IgD-negative memory B cell (primary cell): ENCODE measurements around the gene NFX1. TPM values are rescaled to one million over a fixed set of nuclear protein-coding genes. Genes with fewer than 3 reads are reported as not detected.
A peak's percentile ranks its signal among the peaks of the same experiment; 100 is the strongest.

ENCODE experiments used
- H3K27ac Mint-ChIP-seq, 3 donors: one replicate each; pipeline ENCODE4 v1.8.0; 2020 to 2022; ENCODE audit warnings: mild to moderate bottlenecking in 3 of 3, mixed read lengths in 3 of 3, moderate library complexity in 1 of 3
- H3K27me3 Mint-ChIP-seq: one replicate; pipeline ENCODE4 v1.8.0; 2021; ENCODE audit warnings: mixed read lengths
- H3K36me3 Mint-ChIP-seq: one replicate; pipeline ENCODE4 v1.8.0; 2020; ENCODE audit warnings: mild to moderate bottlenecking, mixed read lengths
- H3K4me1 Mint-ChIP-seq, 3 donors: one replicate each; pipeline ENCODE4 v1.8.0; 2020 to 2022; ENCODE audit warnings: mixed read lengths in 3 of 3, mild to moderate bottlenecking in 1 of 3
- H3K4me3 Mint-ChIP-seq, 4 donors: one replicate each; pipeline ENCODE4 v1.8.0; 2020 to 2022; ENCODE audit warnings: mild to moderate bottlenecking in 4 of 4, mixed read lengths in 4 of 4, moderate library complexity in 3 of 4
- H3K9me3 Mint-ChIP-seq, 3 donors: one replicate each; pipeline ENCODE4 v1.8.0; 2020 to 2021; ENCODE audit warnings: mixed read lengths in 3 of 3, mild to moderate bottlenecking in 1 of 3
- polyA plus RNA-seq: library from polyadenylated mRNA; unstranded; fragments of 300-500 nt; fragmentation: Illumina TruSeq; gene quantifications from one replicate; pipeline ENCODE4 v1.2.3, GENCODE V29; 2021

Gene NFX1
- polyA plus RNA-seq, 1 donor from 2014 or later: 57.9 TPM

DNA sequence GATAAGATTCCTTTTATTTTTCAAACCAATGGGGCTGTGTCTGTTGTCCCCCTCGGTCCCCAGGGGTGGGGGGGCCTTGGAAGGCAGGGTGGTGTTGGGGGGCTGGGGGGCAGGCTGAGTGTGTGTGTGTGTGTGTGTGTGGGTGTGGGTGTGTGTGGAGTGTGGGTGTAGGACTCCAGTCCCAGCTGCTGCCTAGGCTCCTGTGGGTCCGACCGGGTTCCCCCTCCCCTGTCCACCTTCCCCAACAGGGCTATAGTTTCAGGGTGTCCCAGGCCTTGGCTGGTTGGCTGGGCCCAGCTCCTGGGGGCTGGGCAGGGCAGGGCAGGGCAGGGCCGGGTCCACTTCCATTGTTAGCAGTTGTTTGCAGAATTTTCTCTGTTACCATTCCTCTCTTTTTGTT, 2.1 kb upstream of the NFX1 start:
- Mint-ChIP-seq H3K27ac (peak overlapping the region in 1 of 3 donors; percentile 13), H3K27me3 (no peaks in the 10 kb centered on the region), H3K36me3 (peaks cover 3% of the 10 kb centered on the region), H3K9me3 (no peaks in the 10 kb centered on the region), H3K4me3 (peak overlapping the region in 1 of 4 donors; percentile 44), H3K4me1 (peaks cover 21 to 30% (median 28%) of the 10 kb centered on the region in 3 donors)

GRCh38 chr9:33288828-33289483, 1.4 kb upstream of the NFX1 start:
- Mint-ChIP-seq H3K27ac (peak overlapping the region in 1 of 3 donors; percentile 13), H3K36me3 (peaks cover 3% of the 10 kb centered on the region), H3K4me3 (peak overlapping the region in 2 of 4 donors; percentile 44 to 45), H3K4me1 (peaks cover 27 to 33% (median 31%) of the 10 kb centered on the region in 3 donors), H3K9me3 (no peaks in the 10 kb centered on the region), H3K27me3 (no peaks in the 10 kb centered on the region)

DNA sequence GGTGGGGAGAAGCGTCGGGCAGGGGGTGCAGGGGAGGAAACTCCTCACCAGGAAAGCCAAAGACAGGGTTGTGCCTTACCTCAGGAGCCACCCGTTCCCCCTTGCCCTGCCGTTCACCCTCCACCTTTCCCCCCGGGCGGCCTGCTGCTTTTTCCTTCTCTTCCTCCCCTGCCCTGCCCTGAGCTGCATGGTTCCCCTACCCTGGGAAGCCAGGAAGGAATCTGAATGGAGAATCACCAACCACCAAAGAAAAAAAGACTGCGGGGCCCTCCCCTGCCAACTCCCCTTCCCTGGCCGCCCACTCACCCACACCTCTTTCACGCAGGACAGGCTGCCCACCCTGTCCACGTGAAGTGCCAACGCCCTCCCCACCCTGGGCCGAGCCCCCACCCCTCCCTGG, 820 bp upstream of the NFX1 start:
- H3K4me1 Mint-ChIP-seq: peaks cover 32 to 39% (median 33%) of the 10 kb centered on the region in 3 donors
- no peaks in the 10 kb centered on the region for H3K9me3 Mint-ChIP-seq
- H3K36me3 Mint-ChIP-seq: peaks cover 4% of the 10 kb centered on the region
- peak overlapping the region in 3 of 4 donors; percentile 97 to 98 (median 98) for H3K4me3 Mint-ChIP-seq
- H3K27ac Mint-ChIP-seq: peak overlapping the region in 2 of 3 donors; percentile 97 to 99
- no peaks in the 10 kb centered on the region for H3K27me3 Mint-ChIP-seq

GRCh38 chr9:33289936-33290246, 425 bp upstream of the NFX1 start:
- no peaks in the 10 kb centered on the region for H3K9me3 Mint-ChIP-seq
- peaks cover 8% of the 10 kb centered on the region for H3K36me3 Mint-ChIP-seq
- H3K4me3 Mint-ChIP-seq: peak overlapping the region; percentile 93 to 98 (median 98)
- peaks cover 36 to 43% (median 37%) of the 10 kb centered on the region in 3 donors for H3K4me1 Mint-ChIP-seq
- peak overlapping the region; percentile 97 to 99 (median 97) for H3K27ac Mint-ChIP-seq
- H3K27me3 Mint-ChIP-seq: no peaks in the 10 kb centered on the region

- Mint-ChIP-seq H3K36me3 (peaks cover 9% of the 10 kb centered on the region), H3K27ac (peak overlapping the region; percentile 97 to 99 (median 97)), H3K27me3 (no peaks in the 10 kb centered on the region), H3K4me3 (peak overlapping the region; percentile 93 to 98 (median 98)), H3K4me1 (peaks cover 42 to 50% (median 44%) of the 10 kb centered on the region in 3 donors), H3K9me3 (no peaks in the 10 kb centered on the region)
Measured at GRCh38 chr9:33291031-33291397, 698 bp downstream of the NFX1 start.

DNA sequence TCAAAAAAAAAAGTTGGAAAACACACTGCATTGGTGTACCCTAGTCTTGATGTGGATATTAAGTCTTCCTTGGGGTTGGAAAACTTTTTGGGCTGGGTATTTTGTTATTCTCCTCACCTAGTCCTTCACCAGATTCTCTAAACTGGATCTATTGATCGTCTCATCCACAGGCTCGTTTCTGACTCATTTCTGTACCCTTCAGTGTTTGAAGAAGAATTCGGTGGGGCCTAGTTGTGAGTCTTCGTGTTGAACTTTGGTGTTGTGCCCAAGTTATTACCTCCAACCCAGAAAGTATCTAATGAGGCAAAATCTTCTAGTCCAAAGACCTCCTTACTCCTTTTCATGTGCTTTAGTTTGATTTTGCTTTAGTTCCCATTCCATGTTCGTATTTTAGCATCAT, 1.6 kb downstream of the NFX1 start:
- Mint-ChIP-seq H3K4me3 (peak overlapping the region; percentile 93 to 98 (median 98)), H3K4me1 (peaks cover 49 to 57% (median 49%) of the 10 kb centered on the region in 3 donors), H3K27me3 (no peaks in the 10 kb centered on the region), H3K27ac (peak overlapping the region; percentile 80 to 97 (median 97)), H3K9me3 (no peaks in the 10 kb centered on the region), H3K36me3 (peaks cover 9% of the 10 kb centered on the region)

DNA sequence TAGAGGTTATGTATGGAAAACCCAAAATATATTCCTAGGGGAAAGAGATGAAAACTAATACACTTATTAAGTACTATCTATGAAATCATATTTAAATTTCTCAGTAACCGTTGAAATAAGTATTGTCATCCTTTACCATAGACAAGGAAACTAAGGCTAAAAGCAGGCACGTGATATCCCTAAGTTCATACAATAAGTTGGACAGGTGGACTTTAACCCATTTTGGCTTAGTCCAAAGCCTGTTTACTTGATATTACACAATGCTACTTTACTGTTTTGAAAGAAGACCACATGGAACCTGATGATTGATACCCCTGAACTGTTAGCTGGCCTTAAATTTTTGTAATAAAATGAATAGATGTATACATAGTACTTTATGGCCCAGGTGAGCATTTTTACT, 3.5 kb downstream of the NFX1 start:
- Mint-ChIP-seq H3K9me3 (no peaks in the 10 kb centered on the region), H3K4me3 (peak overlapping the region in 3 of 4 donors; percentile 4 to 93 (median 73)), H3K27ac (peak overlapping the region; percentile 10 to 97 (median 10)), H3K36me3 (peaks cover 9% of the 10 kb centered on the region), H3K4me1 (peaks cover 62 to 69% (median 64%) of the 10 kb centered on the region in 3 donors), H3K27me3 (no peaks in the 10 kb centered on the region)

- Mint-ChIP-seq H3K27ac (peak overlapping the region; percentile 74 to 81 (median 80)), H3K27me3 (no peaks in the 10 kb centered on the region), H3K4me1 (peaks cover 69 to 78% (median 73%) of the 10 kb centered on the region in 3 donors), H3K9me3 (no peaks in the 10 kb centered on the region), H3K36me3 (peaks cover 9% of the 10 kb centered on the region), H3K4me3 (peak overlapping the region; percentile 4 to 80 (median 66))
Measured at GRCh38 chr9:33294670-33295432, 4.5 kb downstream of the NFX1 start.

GRCh38 chr9:33295571-33295970, 5.3 kb downstream of the NFX1 start:
- Mint-ChIP-seq H3K36me3 (peaks cover 12% of the 10 kb centered on the region), H3K27me3 (no peaks in the 10 kb centered on the region), H3K4me3 (peak overlapping the region; percentile 48 to 90 (median 68)), H3K27ac (peak overlapping the region in 2 of 3 donors; percentile 78 to 95), H3K9me3 (no peaks in the 10 kb centered on the region), H3K4me1 (peaks cover 68 to 77% (median 73%) of the 10 kb centered on the region in 3 donors)

DNA sequence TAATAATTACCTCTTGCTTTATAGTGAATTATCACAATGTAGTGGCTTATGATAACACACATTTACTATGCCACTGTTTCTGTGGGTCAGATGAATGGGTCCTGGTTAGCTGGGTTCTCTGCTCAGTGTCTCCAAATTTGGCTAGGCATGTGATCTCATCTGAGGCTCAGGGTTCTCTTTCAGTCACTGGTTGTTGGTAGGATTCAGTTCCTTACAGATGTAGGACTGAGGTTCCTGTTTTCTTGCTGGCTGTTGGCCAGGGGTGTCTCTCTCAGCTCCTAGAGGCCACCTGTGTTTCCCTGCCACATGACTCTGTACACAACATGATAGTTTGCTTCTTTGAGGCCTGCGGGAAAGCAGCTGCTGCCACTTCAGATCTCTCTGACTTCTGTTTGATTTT, 7.1 kb downstream of the NFX1 start:
- H3K9me3 Mint-ChIP-seq: no peaks in the 10 kb centered on the region
- peak overlapping the region; percentile 78 to 95 (median 90) for H3K27ac Mint-ChIP-seq
- no peaks in the 10 kb centered on the region for H3K27me3 Mint-ChIP-seq
- H3K4me3 Mint-ChIP-seq: peak overlapping the region; percentile 65 to 90 (median 77)
- peaks cover 9% of the 10 kb centered on the region for H3K36me3 Mint-ChIP-seq
- peaks cover 59 to 68% (median 67%) of the 10 kb centered on the region in 3 donors for H3K4me1 Mint-ChIP-seq

DNA sequence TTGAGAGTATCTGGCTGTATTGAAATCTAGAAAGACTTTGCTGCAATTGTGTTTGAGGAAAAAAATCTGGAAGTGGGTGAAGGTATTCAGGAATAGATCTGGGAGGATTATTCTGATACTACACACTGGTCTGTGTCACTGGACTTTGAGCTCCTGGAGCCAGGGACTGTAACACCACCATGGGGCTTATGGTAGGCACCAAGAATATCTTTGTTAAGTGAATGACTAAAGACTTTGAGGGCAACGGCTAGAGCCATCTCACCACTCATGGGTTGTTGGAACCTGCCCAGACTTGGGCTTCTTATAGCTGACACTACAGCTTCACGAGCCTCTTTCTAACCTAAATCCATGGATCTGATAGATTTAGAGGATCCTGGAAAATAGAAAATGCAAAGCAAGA, 10.2 kb downstream of the NFX1 start:
- no peaks in the 10 kb centered on the region for H3K27me3 Mint-ChIP-seq
- peaks cover 39 to 46% (median 42%) of the 10 kb centered on the region in 3 donors for H3K4me1 Mint-ChIP-seq
- H3K27ac Mint-ChIP-seq: peak overlapping the region in 2 of 3 donors; percentile 83 to 84
- no peaks in the 10 kb centered on the region for H3K9me3 Mint-ChIP-seq
- peak overlapping the region in 1 of 4 donors; percentile 3 for H3K4me3 Mint-ChIP-seq
- peaks cover 4% of the 10 kb centered on the region for H3K36me3 Mint-ChIP-seq

DNA sequence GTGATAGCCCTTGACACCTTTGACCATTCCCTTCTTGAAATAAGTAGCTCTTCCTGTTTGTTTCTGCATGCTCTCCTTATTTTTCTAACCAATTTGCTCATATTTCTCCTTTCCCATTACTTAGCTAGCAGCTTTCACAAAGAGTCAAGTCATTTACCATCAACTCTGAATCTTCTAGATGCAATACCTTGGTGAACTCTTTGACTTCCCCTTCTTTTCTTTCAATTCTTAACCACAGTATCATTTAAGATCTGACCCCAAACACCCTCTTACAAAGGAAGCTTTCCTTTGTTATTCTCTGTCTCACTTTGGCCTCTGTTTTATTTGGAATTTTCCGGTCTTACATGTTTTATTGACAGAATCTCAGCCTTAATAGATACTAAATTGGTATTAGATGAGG, 14.0 kb downstream of the NFX1 start:
- Mint-ChIP-seq H3K4me3 (no peak overlapping the region), H3K27me3 (no peaks in the 10 kb centered on the region), H3K9me3 (no peaks in the 10 kb centered on the region), H3K4me1 (peaks cover 3 to 13% (median 7%) of the 10 kb centered on the region in 3 donors), H3K27ac (no peak overlapping the region), H3K36me3 (peaks cover 6% of the 10 kb centered on the region)

- no peak overlapping the region for H3K4me3 Mint-ChIP-seq
- H3K9me3 Mint-ChIP-seq: no peaks in the 10 kb centered on the region
- peaks cover 2% of the 10 kb centered on the region for H3K36me3 Mint-ChIP-seq
- no peaks in the 10 kb centered on the region for H3K27me3 Mint-ChIP-seq
- H3K4me1 Mint-ChIP-seq: peaks cover 0 to 5% (median 1%) of the 10 kb centered on the region in 3 donors
- no peak overlapping the region for H3K27ac Mint-ChIP-seq
Measured at GRCh38 chr9:33306037-33306436, 15.7 kb downstream of the NFX1 start.

- Mint-ChIP-seq H3K9me3 (no peaks in the 10 kb centered on the region), H3K4me3 (no peak overlapping the region), H3K27me3 (no peaks in the 10 kb centered on the region), H3K4me1 (peaks cover 0 to 3% (median 0%) of the 10 kb centered on the region in 3 donors), H3K36me3 (peaks cover 2% of the 10 kb centered on the region), H3K27ac (peak overlapping the region in 1 of 3 donors; percentile 79)
Measured at GRCh38 chr9:33307067-33307466, 16.8 kb downstream of the NFX1 start.

DNA sequence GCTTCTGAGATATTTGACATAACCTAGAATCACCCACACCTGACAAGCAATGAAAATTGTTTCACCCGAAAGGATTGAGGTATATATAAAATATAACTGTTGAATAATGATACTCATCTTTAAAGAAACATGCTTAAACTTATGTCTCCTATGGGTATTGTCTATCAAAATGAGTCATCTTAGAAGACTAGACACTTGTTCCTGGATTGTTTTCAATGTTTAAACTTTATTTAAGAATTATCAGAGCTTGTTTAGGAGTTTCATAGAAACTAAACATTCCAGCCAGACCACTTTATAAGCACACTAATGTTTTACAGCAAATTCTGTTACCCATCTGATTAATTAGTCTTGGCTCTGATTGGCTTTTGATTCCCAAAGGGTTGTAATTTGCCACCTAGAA, 19.6 kb downstream of the NFX1 start:
- no peak overlapping the region for H3K27ac Mint-ChIP-seq
- H3K9me3 Mint-ChIP-seq: no peaks in the 10 kb centered on the region
- H3K27me3 Mint-ChIP-seq: no peaks in the 10 kb centered on the region
- H3K36me3 Mint-ChIP-seq: peaks cover 6% of the 10 kb centered on the region
- H3K4me1 Mint-ChIP-seq: no peaks in the 10 kb centered on the region
- H3K4me3 Mint-ChIP-seq: no peak overlapping the region
